GM04504 (cell line): ENCODE results near the gene PTRH1.
A peak's percentile ranks its signal among the peaks of the same experiment; 100 is the strongest.

Experiments
- DNase-seq: peaks from one replicate; pipeline ENCODE4 v3.0.0-alpha.2; 2012; ENCODE audit warnings: low read depth

PTRH1 gene

GRCh38 chr9:127741831-127742434 is 26.5 kb upstream of the PTRH1 start:
- peak; percentile 22 for DNase-seq

- DNase-seq: no peak
These were observed 24.3 kb upstream of the PTRH1 start for GRCh38 chr9:127739614-127740330.

GRCh38 chr9:127738666-127739065 is 23.2 kb upstream of the PTRH1 start:
- DNase-seq: no peak

- no peak for DNase-seq
These were observed 20.2 kb upstream of the PTRH1 start for GRCh38 chr9:127735530-127736185.

GRCh38 chr9:127734747-127735529 is 19.5 kb upstream of the PTRH1 start, which contains the start of gene TOR2A:
Gene TOR2A (minus strand): TSS chr9:127735294. CDS start chr9:127735270, 24 bp downstream.
- DNase-seq: peak; percentile 93

GRCh38 chr9:127734247-127734746 is 18.8 kb upstream of the PTRH1 start:
- DNase-seq: no peak

GRCh38 chr9:127733614-127734013 is 18.2 kb upstream of the PTRH1 start:
- no peak for DNase-seq

GRCh38 chr9:127732444-127732843 is 17.0 kb upstream of the PTRH1 start:
- no peak for DNase-seq

GRCh38 chr9:127731938-127732337 is 16.5 kb upstream of the PTRH1 start:
- DNase-seq: no peak

GRCh38 chr9:127730799-127731410 is 15.4 kb upstream of the PTRH1 start:
- no peak for DNase-seq

- no peak for DNase-seq
These were observed 14.8 kb upstream of the PTRH1 start for GRCh38 chr9:127730262-127730661.

- DNase-seq: no peak
These were observed 14.2 kb upstream of the PTRH1 start for GRCh38 chr9:127729522-127730256.

GRCh38 chr9:127728808-127729207 is 13.3 kb upstream of the PTRH1 start:
- no peak for DNase-seq

GRCh38 chr9:127726871-127727270 is 11.4 kb upstream of the PTRH1 start:
- no peak for DNase-seq

GRCh38 chr9:127724012-127724411 is 8.5 kb upstream of the PTRH1 start:
- no peak for DNase-seq

GRCh38 chr9:127723444-127723843 is 8.0 kb upstream of the PTRH1 start:
- DNase-seq: peak; percentile 73

- no peak for DNase-seq
These were observed 7.5 kb upstream of the PTRH1 start for GRCh38 chr9:127723013-127723412.

- no peak for DNase-seq
These were observed 6.7 kb upstream of the PTRH1 start for GRCh38 chr9:127722055-127722745.

- DNase-seq: no peak
These were observed 5.9 kb upstream of the PTRH1 start for GRCh38 chr9:127721391-127721821.

GRCh38 chr9:127720865-127721227 is 5.4 kb upstream of the PTRH1 start:
- DNase-seq: no peak
